ENCODE data around the gene RNF14.

The RNF14 gene

GRCh38 chr5:141982626-141983025 lies 13.7 kb downstream of the RNF14 start:
- DNase-seq, result no peak

- DNase-seq, result no peak
Observed at GRCh38 chr5:141986072-141986471, 17.2 kb downstream of the RNF14 start.

GRCh38 chr5:141989720-141990119 lies 20.8 kb downstream of the RNF14 start:
- DNase-seq, result no peak

GRCh38 chr5:141992349-141992963 lies 23.6 kb downstream of the RNF14 start:
- DNase-seq, result peak; percentile 56

- no peak for DNase-seq
Observed at GRCh38 chr5:141994511-141995136, 25.7 kb downstream of the RNF14 start.

- no peak for DNase-seq
Observed at GRCh38 chr5:141995656-141996055, 26.8 kb downstream of the RNF14 start.

GRCh38 chr5:141997358-141997960 lies 28.6 kb downstream of the RNF14 start:
- no peak for DNase-seq

- no peak for DNase-seq
Observed at GRCh38 chr5:142000173-142000572, 31.3 kb downstream of the RNF14 start.

- DNase-seq, result peak; percentile 11
Observed at GRCh38 chr5:142000704-142001484, 32.0 kb downstream of the RNF14 start.

GRCh38 chr5:142003266-142003800 lies 34.4 kb downstream of the RNF14 start:
- no peak for DNase-seq

GRCh38 chr5:142006363-142007236 lies 37.7 kb downstream of the RNF14 start:
- no peak for DNase-seq

- DNase-seq, result no peak
Observed at GRCh38 chr5:142007237-142007544, 38.3 kb downstream of the RNF14 start.

- no peak for DNase-seq
Observed at GRCh38 chr5:142008813-142009212, 39.9 kb downstream of the RNF14 start.

- no peak for DNase-seq
Observed at GRCh38 chr5:142009886-142010285, 41.0 kb downstream of the RNF14 start.

GRCh38 chr5:142011572-142012185 lies 42.8 kb downstream of the RNF14 start:
- DNase-seq, result no peak

- DNase-seq, result peak; percentile 21
Observed at GRCh38 chr5:142012186-142012785, 43.4 kb downstream of the RNF14 start.

- DNase-seq, result peak; percentile 71
Observed at GRCh38 chr5:142012792-142013388, 44.0 kb downstream of the RNF14 start, which contains the start of gene GNPDA1. Gene GNPDA1 (minus strand): TSS chr5:142013027. CDS start chr5:142012035, 992 bp downstream.

- peak; percentile 42 for DNase-seq
Observed at GRCh38 chr5:142013734-142014521, 45.0 kb downstream of the RNF14 start.

- peak; percentile 57 for DNase-seq
Observed at GRCh38 chr5:142014911-142015584, 46.1 kb downstream of the RNF14 start.

All from fibroblast of skin of right biceps (primary cell).